Spleen (tissue), 11 donors: ENCODE data around the gene SLC22A23. TPM values are rescaled to one million over a fixed set of nuclear protein-coding genes. Genes with fewer than 3 reads are reported as not detected.

Experiments
- DNase-seq: peaks from one replicate; pipeline ENCODE4 v3.0.0-alpha.2; 2020
- H3K27ac ChIP-seq, 8 donors: fragments of 200-600 bp; sonication (generic) in 7 of 8; 1 replicate in 4 of 8; 2 replicates in 4 of 8; pipeline versions ENCODE4 v1.5.0 to v1.8.0; 2016 to 2021; ENCODE audit warnings: inconsistent platforms in 4 of 8, mild to moderate bottlenecking in 4 of 8, moderate library complexity in 1 of 8
- H3K27me3 ChIP-seq, 7 donors: fragments of 200-600 bp; sonication (generic) in 6 of 7; replicated peaks in 1 of 7; 1 replicate in 4 of 7; 2 replicates in 3 of 7; pipeline versions ENCODE4 v1.5.0 to v1.8.0; 2016 to 2021; ENCODE audit warnings: inconsistent platforms in 3 of 7, mild to moderate bottlenecking in 1 of 7
- H3K36me3 ChIP-seq, 6 donors: fragments of 200-600 bp; sonication (generic) in 5 of 6; 1 replicate in 4 of 6; 2 replicates in 2 of 6; pipeline versions ENCODE4 v1.5.0 to v1.8.0; 2016 to 2021; ENCODE audit warnings: inconsistent platforms in 2 of 6
- H3K4me1 ChIP-seq, 6 donors: fragments of 200-600 bp; sonication (generic) in 5 of 6; 1 replicate in 3 of 6; 2 replicates in 3 of 6; pipeline versions ENCODE4 v1.5.0 to v1.8.0; 2016 to 2021; ENCODE audit warnings: inconsistent platforms in 3 of 6
- H3K4me3 ChIP-seq, 8 donors: fragments of 200-600 bp; sonication (generic) in 7 of 8; 1 replicate in 4 of 8; 2 replicates in 4 of 8; pipeline versions ENCODE4 v1.5.0 to v1.8.0; 2016 to 2021; ENCODE audit warnings: inconsistent platforms in 4 of 8, mild to moderate bottlenecking in 4 of 8, moderate library complexity in 2 of 8
- H3K9me3 ChIP-seq, 8 donors: fragments of 200-600 bp; sonication (generic) in 7 of 8; 1 replicate in 4 of 8; 2 replicates in 4 of 8; pipeline versions ENCODE4 v1.5.0 to v1.8.0; 2016 to 2021; ENCODE audit warnings: inconsistent platforms in 4 of 8
- CTCF ChIP-seq, 11 experiments: fragments of 200-600 bp in 7 of 11; fragments of 450-650 bp in 4 of 11; sonication (generic) in 4 of 11; IDR thresholded peaks in 8 of 11; conservative IDR thresholded peaks in 3 of 11; 1 replicate in 7 of 11; 2 replicates in 4 of 11; pipeline versions ENCODE4 v1.4.0 to v1.8.0; 2016 to 2021; ENCODE audit warnings: antibody characterized with exemption in 11 of 11, inconsistent platforms in 4 of 11, mild to moderate bottlenecking in 1 of 11
- POLR2A ChIP-seq, 3 donors: fragments of 450-650 bp; IDR thresholded peaks; one replicate each; pipeline ENCODE4 v1.5.1; 2017; ENCODE audit warnings: antibody characterized with exemption in 3 of 3, mild to moderate bottlenecking in 1 of 3
- POLR2AphosphoS5 ChIP-seq, 3 donors: sonication (generic); formaldehyde crosslinking; IDR thresholded peaks; one replicate each; pipeline ENCODE4 v1.5.1; 2017; ENCODE audit warnings: antibody characterized with exemption in 3 of 3
- WGBS, 5 donors: extraction: QIAGEN DNeasy Blood & Tissue Kit in 3 of 5; methylation state at CpG; one replicate each; pipeline versions ENCODE4 v1.1.5 to v1.1.7; 2013 to 2018; 5-methylcytosine and 5-hydroxymethylcytosine counted together
- intact Hi-C: fragments of 100-400 bp; cut with DNase I; formaldehyde crosslinking; loops from one replicate; pipeline ENCODE4 v1.15.0; 2023; ENCODE audit warnings: low total_unique reads
- polyA plus RNA-seq, 3 donors: library from polyadenylated mRNA; stranded (reverse); fragments of 200-250 nt; gene quantifications; one replicate each; pipeline ENCODE4 v1.2.1, GENCODE V29; 2013
- total RNA-seq, 7 donors: library from RNA; depleted of rRNA in 3 of 7; stranded (reverse); fragments of >200 nt in 3 of 7; fragmentation: NEBNext Ultra II Directional in 4 of 7; extraction: Animal tissue kit (Norgen Biotek cat#: 25700) in 4 of 7; gene quantifications; one replicate each; pipeline versions ENCODE4 v1.1.0 to v1.2.1, GENCODE V29; 2016 to 2021
- donor health status: healthy with polysubstance abuse.
- donor health status: DM: no; HTN: no; CAD: no; lungs with moderate emphysema.
- donor health status: DM: no; HTN: no; CAD: no.
- donor health status: Bipolar disorder and iron deficiency.
- donor health status: healthy.
- donor health status: DM: no; HTN: no; CAD: no.
- donor health status: DM: yes; HTN: yes; CAD: no.

SLC22A23 gene
- total and polyA plus RNA-seq, 10 donors, result 1.9 to 22.6 (median 18.3) TPM

GRCh38 chr6:3433005-3433404 lies 23.8 kb downstream of the SLC22A23 start:
- H3K27me3 ChIP-seq, result peaks cover 0 to 18% (median 0%) of the 10 kb centered on the region in 7 donors
- no peak overlapping the region for H3K4me3 ChIP-seq
- no peak for TF ChIP-seq CTCF (IDR thresholded peaks at IDR 0.05 in 8 of 11, conservative IDR thresholded peaks at IDR 0.05 in 3 of 11)
- TF ChIP-seq POLR2AphosphoS5 (IDR thresholded peaks at IDR 0.05), result no peak
- no peak for TF ChIP-seq POLR2A (IDR thresholded peaks at IDR 0.05)
- intact Hi-C loops, result no loop called here
- H3K9me3 ChIP-seq, result no peaks in the 10 kb centered on the region
- no peak overlapping the region for H3K27ac ChIP-seq
- H3K36me3 ChIP-seq, result no peaks in the 10 kb centered on the region
- peaks cover 0 to 3% (median 0%) of the 10 kb centered on the region in 6 donors for H3K4me1 ChIP-seq
- DNase-seq, result no peak
- WGBS, 5 donors, result 49 to 63% (median 60%) methylated on average over 4 of the region's 4 CpGs

GRCh38 chr6:3432416-3432815 lies 24.4 kb downstream of the SLC22A23 start:
- Histone ChIP-seq H3K4me3 (no peak overlapping the region), H3K36me3 (no peaks in the 10 kb centered on the region), H3K27me3 (peaks cover 0 to 24% (median 0%) of the 10 kb centered on the region in 7 donors), H3K27ac (no peak overlapping the region), H3K9me3 (no peaks in the 10 kb centered on the region), H3K4me1 (peaks cover 0 to 9% (median 5%) of the 10 kb centered on the region in 6 donors)
- intact Hi-C loops, result no loop called here
- TF ChIP-seq CTCF (IDR thresholded peaks at IDR 0.05 in 8 of 11, conservative IDR thresholded peaks at IDR 0.05 in 3 of 11) (no peak), POLR2AphosphoS5 (IDR thresholded peaks at IDR 0.05) (no peak), POLR2A (IDR thresholded peaks at IDR 0.05) (no peak)
- DNase-seq, result no peak
- WGBS, 5 donors, result 88 to 92% (median 90%) methylated on average over 7 of the region's 7 CpGs

- WGBS, 5 donors, result 76 to 90% (median 88%) methylated on average over 6 to 8 of the region's 8 CpGs
- H3K36me3 ChIP-seq, result no peaks in the 10 kb centered on the region
- H3K27ac ChIP-seq, result no peak overlapping the region
- H3K4me3 ChIP-seq, result no peak overlapping the region
- no peak for TF ChIP-seq CTCF (IDR thresholded peaks at IDR 0.05 in 8 of 11, conservative IDR thresholded peaks at IDR 0.05 in 3 of 11)
- no peak for TF ChIP-seq POLR2A (IDR thresholded peaks at IDR 0.05)
- no peak for TF ChIP-seq POLR2AphosphoS5 (IDR thresholded peaks at IDR 0.05)
- peaks cover 0 to 28% (median 0%) of the 10 kb centered on the region in 7 donors for H3K27me3 ChIP-seq
- no peak for DNase-seq
- H3K9me3 ChIP-seq, result no peaks in the 10 kb centered on the region
- intact Hi-C loops, result no loop called here
- peaks cover 0 to 11% (median 6%) of the 10 kb centered on the region in 6 donors for H3K4me1 ChIP-seq
Measured at GRCh38 chr6:3431994-3432393, 24.9 kb downstream of the SLC22A23 start.

GRCh38 chr6:3429211-3429610 lies 27.6 kb downstream of the SLC22A23 start:
- H3K36me3 ChIP-seq, result no peaks in the 10 kb centered on the region
- H3K9me3 ChIP-seq, result no peaks in the 10 kb centered on the region
- no peak overlapping the region for H3K4me3 ChIP-seq
- no peak for DNase-seq
- H3K27ac ChIP-seq, result no peak overlapping the region
- H3K27me3 ChIP-seq, result peaks cover 0 to 42% (median 0%) of the 10 kb centered on the region in 7 donors
- intact Hi-C loops, result no loop called here
- peaks cover 0 to 11% (median 6%) of the 10 kb centered on the region in 6 donors for H3K4me1 ChIP-seq
- 81 to 91% (median 87%) methylated on average over 3 of the region's 3 CpGs for WGBS, 5 donors
- no peak for TF ChIP-seq CTCF (IDR thresholded peaks at IDR 0.05 in 8 of 11, conservative IDR thresholded peaks at IDR 0.05 in 3 of 11)
- TF ChIP-seq POLR2AphosphoS5 (IDR thresholded peaks at IDR 0.05), result no peak
- no peak for TF ChIP-seq POLR2A (IDR thresholded peaks at IDR 0.05)
